ENCODE results near the gene MAP4K2.

Gene MAP4K2

DNA sequence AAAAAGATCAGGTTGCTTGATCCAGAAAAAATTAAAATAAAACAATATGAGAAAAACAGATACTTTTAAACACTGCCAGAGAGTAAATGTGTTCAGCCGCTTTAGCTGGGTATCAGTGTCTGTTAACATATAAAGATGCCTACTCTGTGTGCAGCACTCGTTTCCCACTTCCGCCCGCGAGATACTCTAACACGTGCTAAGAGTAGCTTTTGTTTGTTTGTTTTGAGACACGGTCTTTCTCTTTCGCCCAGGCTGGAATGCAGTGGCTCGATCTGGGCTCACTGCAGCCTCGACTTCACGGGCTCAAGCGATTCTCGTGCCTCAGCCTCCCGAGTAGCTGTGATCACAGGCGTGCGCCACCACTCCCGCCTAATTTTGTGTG lies 7.9 kb upstream of the MAP4K2 start:
- no peak for DNase-seq

DNA sequence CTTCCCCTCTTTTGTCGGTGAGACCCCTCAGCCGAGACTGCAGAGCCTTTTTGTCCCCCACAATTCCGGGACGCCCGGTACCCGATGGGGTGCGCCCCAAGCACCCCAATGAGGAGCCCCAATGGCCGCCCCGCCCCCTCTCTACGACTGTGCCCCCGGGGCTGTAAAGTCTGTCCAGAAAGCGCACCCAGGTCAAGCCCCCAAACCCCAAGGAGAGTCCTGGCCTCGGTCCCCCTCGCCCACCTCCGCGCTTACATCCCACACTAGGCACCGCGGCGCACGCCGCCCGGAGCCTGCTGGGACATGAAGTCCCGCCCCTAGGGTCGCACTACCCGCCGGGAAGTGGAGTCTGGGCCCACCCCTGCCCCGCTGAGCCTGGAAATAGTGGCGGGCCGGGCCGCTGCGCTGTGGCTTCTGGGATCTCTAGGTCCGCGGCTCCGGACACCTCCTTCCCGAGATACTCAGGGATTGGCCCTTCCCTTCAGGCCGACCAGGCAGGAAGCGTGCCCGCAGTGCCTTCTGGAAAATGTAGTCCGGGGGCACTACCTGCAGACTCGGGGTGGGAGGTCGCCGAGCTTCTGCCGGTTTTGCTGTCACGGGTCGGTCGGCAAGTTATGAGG lies 7.4 kb upstream of the MAP4K2 start, which contains the start of gene MEN1:
TSS of gene MEN1 (minus strand) at position 281 of the 620 bp plus-strand sequence. CDS start 442 bp downstream, outside the sequence.
- peak; percentile 94 for DNase-seq

DNA sequence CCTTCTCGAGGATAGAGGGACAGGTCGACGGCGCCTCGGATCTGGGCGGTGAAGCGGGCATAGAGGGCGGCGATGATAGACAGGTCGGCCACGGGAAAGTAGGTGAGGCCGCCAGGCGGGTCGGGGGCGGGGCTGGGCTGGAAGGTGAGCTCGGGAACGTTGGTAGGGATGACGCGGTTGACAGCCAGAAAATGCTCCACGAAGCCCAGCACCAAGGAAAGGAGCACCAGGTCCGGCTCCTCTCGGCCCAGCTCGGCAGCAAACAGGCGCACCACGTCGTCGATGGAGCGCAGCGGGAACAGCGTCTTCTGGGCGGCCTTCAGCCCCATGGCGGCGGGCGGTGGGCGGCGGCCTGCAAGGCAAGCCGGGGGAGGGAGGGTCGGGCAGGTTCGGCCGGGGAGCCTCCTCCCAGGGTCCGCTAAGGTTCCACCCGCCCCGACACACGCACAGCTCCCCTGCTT lies 6.8 kb upstream of the MAP4K2 start:
- no peak for DNase-seq

DNA sequence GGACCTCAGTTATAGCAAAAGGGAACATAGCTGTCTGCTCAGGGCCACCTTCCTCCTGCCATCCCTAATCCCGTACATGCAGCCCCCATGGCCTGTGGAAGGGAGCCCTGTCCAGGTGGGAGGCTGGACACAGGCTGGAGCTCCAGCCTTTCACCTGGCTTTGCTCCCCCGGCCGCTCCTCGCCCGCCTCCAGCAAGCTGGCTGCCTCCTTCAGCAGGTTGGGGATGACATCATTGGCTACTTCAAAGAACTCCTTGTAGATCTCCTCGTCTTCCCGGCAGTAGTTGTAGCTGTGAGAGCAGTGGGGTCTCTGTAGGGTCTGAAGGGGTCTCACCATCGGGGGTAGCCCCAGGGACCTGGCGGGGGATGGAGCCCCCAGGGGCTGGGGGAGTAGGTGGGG lies 2.5 kb upstream of the MAP4K2 start:
- DNase-seq = no peak

DNA sequence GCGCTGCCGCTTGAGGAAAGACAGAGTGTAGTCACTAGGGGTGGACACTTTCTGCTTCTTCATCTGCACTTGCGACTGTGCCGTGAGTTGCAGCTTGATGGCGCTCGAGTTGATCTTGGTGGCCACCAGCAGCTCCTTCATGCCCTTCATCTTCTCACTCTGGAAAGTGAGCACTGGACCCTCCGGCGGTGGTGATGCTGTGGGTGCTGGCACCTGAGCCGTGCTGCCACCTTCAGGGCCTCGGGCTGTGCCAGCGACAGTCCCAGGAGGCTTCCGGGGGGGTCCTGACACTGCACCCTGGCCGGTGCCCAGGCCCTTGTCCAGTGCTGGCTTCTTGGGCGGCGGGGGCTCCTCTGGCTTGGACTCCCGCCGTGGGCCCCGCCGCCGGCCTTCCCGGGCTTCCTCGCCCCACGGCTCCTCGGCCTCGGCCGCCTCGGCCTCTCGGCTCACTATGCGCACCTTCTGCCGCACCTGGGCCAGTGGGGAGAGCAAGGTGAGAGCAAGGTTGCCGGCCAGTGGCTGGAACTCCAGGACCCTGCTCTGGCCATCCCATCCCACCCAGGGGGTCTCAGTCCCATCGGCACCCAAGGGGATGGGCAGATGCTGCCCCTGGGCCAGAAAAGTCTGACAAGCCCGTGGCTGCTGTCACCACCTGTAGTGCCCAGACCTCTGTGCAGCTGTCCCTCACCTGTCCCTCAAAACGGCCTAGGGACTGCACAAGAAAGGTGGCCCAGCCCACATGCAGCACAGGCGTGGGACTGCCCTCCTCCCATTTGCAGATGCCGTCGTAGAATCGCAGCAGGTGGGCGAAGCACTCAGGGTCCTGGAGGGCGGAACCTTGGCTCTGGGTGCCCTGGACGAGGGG lies 1.6 kb upstream of the MAP4K2 start:
- no peak for DNase-seq

DNA sequence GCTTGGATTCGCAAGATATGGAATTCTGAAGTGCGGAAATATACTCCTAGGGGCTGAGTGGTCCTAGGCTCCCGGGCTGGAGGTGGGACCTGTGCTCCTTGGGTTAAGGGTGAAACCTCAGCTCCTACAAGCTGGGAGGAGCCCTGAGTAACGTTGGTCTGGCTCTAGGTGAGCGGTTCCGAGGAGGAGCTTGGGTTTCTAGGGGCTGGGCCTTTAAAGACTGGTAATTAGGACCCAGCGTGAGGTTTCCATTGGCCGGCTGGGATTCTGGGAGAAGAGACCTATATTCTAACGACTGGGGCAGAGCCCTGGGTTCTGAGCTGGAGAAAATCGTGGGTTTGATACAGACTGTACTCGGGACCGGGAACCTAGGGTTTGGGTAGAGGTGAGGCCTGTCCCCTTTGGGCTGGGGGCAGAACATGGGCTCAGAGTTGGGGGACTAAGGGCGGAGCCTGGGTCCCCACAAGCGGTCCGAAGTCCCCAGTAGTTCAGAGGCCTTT lies 882 bp upstream of the MAP4K2 start:
- DNase-seq = no peak

DNA sequence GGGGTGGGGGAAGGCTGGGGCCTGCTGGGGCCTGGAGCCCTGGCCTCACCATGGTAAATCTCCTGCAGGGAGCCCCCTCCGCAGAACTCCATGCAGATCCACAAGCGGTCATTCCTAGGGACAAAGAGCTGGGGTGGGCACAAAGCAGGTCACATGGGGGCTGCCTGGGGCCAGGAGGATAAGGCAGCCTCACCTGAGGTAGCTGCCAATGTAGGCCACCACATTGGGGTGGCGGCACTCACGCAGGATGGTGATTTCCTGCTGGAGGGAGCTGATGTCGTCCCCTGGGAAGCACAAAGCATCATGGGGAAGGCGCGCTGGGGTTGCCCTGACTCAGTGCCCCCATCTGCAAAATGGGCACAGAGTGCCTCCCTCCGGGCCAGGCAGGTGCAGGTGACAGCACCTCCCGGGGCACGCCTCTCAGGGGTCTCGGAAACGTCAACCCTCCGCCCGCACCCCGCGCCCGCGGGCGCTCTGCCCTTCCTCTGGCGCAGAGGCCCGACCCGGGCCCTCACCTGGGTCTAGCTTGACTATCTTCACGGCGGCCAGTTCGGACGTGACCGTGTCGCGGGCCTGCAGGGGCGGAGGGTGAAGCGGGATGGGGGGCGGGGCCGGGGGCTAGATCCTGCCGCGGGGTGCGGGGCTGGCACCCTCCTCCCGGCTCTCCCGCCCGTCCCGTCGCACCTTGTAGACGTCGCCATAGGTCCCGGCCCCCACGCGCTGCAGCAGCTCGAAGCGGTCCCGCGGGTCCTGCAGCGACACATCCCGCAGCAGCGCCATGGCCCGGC lies 450 bp downstream of the MAP4K2 start:
- DNase-seq = no peak

DNA sequence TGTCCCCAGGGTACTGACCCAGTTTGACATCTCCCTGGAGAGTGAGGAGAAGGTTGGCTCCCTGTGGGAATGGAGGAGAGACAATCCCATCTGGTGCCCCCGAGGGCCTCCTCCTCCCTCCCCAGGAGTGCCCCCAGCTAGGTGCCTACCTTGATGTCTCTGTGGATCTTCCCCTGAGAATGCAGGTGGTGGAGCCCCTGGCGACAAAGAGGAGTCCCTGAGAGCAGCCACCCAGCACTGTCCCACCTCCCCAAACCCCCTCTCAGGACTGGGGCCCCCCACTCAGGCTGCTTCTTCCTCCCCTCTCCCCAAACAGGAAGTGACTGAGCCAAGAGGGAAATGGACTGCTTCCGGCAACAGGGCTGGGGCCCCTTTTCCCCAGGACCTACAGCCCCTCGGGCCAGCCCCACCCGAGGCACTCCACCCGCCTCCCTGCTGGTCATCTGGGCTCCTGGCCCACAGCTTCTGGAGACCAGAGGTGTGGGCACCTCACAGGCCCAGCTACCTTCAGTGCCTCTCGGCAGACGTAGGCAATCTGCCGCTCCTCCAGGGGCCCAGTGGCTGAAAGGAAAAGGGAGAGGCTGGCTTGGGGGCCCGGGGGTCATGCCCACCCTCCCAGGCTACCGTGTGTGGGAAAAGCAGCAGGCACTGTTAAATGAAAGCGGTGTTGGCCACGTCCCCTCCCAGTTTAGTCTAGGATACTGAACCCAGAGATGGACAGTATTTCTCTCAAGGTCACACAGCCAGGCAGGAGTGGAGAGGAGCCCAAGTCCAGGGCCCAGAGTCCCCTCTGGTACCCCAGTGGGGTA lies 1.2 kb downstream of the MAP4K2 start:
- no peak for DNase-seq

DNA sequence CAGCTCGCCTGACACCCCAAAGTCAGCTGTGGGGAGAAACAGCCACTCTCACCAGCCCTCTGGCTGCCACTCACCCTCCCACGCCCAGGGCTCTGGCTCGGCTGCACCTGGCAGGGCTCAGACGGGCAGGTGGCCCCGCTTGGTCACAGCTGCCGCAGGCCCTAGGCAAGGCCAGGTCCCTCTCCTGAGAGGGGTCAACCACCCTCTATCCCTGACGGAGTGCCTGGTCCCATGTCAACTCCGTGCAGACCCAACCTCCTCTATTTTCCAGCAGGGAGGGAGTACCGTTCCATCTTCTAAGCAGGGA lies 1.9 kb downstream of the MAP4K2 start:
- no peak for DNase-seq

DNA sequence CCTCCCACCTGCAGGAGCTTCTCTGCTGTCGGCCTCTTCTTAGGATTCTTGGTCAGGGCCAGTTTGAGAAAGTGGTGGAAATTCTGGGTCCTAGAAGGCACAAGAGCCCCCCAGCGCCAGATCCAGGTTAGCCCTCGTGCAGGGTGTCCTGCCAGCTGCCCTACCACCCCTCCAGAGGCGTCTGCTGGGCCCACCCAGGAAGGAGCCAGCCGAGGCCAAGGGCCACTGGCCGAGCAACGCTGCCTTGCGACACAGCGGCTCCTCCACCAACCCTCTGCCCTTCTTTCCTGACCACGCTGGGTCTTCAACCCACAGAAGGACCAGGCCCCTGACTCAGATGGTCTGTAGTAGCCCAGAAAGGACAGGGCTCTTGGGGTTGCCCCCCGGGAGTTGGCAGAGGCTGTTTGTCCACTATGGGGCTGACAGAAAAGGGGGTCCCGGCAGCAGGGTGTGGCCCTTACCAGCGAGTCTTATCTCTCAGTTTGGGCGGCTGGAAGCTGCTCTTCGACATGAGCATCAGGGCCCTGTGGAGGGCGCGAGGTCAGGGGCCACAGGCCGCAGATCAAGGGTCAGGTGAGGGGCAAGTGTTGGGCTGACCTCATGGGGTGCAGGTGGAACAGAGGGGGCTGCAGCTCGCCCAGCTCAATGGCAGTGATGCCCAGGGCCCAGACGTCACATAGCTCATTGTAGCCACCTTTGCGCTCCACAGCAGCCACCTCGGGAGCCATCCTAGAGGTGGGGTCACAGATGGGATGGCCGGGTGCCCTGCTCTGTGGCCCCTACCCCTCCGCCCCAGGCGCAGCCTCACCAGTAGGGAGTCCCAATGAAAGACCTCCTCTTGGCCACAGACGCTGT lies 2.5 kb downstream of the MAP4K2 start:
- DNase-seq = no peak

DNA sequence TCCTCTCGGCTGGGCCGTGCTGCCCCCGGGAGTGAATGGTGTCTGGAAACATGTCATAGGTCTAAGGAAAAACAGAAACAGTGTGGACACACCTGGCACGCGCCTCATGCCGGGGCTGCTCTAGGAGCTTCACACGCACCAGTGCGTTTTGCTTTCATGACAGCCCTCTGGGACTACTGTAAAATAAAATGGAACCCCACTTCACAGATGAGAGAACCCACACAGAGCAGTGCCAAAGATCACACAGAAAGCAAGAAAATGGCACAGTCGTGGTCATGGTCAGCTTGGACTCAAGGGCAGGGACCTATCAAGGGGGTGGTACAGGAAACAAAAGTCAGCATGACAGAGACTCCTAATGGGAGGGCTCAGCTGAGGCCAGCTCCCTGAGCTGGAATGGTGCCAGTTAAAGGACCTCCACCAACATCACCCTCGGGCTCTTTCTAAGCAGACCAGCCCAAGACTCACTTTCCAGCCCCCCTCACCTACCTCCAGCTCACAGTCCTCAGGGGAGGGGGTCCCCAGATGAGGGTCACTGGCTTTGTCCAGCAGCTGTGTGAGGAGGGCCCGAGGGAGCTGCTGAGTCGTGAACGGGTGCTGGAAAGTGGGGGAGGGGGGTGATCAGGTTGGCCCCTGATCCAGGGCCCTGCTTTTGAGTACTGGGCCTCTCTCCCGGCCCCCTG lies 3.3 kb downstream of the MAP4K2 start:
- no peak for DNase-seq

DNA sequence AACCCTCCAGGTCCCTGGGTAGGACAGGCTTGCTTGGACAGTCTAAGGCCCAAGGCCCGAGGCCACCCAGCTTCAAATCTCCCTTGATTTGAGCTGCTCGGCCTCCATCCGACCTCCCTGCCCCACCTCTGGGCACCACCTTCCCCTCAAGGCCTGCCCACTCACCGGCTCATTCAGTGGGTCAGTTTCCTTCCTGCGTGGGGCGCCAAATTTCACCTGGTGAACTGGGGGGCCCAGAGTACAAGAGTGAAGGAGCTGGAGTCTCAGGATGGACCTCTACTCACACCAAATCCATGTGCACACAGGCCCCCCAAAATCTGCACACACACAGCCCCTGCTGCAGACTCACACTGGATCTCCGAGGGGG lies 3.8 kb downstream of the MAP4K2 start:
- DNase-seq = no peak

DNA sequence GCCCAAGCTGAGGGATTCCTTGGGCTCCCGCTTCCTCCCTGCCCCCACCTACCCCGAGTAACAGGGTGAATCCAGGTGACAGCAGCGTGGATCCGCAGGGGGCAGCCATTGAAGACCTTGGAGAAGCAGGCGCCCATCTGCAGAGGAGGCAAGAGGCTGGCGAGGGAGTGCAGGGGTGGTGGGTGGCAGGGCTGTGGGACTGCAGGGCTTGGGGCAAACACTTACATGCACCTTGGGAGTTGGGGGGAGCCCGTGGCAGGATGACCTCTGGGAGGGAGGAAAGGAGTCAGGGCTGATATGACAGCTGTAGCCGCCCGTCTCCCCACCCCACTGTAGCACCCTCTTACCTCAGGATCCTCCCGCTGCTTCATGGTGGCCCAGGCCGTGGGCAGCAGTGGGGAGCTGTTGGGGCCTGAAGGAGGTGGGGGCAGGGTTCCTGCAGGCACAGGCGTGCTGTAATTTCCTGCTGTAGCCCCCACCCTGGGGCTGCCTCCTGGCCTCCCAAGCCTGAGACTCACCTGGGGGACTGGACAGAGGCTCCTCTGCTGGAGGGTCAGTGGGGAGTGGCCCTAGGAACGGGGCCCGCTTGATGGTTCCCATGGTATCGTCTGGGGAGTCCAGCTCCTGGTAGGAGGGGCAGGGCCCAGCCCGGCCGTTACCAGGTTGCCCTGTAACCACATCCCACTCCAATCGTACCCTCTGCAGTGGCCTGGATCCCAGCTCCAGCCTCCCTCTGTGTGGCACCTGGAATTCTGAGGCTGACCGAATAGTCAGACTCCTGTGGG lies 6.1 kb downstream of the MAP4K2 start:
- DNase-seq = no peak

DNA sequence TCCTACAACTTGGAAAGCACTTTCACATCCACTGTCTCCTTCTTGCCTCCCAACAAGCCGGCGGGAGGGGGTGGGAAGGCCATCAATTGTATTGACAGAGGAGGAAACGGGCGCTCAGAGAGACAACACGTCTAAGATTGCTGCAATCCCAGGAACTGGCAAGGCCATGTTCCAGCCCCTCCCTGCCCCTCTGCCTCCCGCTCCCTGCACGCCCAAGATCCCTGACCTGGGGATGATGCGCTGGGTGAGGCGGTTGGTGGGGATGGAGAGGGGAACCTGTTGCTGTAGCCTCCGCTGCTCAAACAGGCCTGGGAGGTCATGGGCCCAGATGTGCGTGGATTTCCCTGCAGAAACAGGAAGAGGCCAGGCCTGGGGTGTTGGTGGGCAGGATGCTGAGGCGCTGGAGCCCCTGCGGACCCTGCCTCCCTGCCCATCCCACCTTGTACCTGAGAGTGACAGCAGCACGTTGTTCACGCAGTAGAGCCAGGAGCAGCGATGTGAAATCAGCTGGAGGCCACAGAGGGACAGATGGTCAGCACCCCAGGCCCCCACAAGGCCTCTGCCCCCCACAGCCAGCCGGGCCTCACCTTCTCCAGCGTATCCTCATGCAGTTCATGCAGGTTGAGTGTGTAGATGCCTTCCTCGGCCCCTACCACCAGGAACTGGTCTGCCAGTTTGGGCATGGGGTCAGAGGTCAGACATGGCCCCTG lies 6.8 kb downstream of the MAP4K2 start:
- no peak for DNase-seq

DNA sequence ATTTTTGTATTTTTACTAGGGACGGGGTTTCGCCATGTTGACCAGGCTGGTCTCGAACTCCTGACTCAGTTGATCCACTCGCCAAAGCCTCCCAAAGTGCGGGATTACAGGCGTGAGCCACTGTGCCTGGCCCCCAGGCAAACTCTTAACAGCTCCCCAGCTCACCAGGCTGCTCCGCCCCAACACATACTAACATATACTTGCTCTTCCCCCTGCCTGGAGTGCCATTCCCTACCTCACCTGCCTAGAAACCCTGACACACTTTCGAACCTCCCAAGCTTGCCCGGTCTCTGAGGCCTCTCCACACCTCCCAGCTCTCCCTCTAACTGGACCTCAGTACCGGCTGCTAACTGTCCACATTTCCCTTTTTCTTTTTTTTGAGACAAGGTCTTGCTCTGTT lies 8.5 kb downstream of the MAP4K2 start:
- DNase-seq = no peak

DNA sequence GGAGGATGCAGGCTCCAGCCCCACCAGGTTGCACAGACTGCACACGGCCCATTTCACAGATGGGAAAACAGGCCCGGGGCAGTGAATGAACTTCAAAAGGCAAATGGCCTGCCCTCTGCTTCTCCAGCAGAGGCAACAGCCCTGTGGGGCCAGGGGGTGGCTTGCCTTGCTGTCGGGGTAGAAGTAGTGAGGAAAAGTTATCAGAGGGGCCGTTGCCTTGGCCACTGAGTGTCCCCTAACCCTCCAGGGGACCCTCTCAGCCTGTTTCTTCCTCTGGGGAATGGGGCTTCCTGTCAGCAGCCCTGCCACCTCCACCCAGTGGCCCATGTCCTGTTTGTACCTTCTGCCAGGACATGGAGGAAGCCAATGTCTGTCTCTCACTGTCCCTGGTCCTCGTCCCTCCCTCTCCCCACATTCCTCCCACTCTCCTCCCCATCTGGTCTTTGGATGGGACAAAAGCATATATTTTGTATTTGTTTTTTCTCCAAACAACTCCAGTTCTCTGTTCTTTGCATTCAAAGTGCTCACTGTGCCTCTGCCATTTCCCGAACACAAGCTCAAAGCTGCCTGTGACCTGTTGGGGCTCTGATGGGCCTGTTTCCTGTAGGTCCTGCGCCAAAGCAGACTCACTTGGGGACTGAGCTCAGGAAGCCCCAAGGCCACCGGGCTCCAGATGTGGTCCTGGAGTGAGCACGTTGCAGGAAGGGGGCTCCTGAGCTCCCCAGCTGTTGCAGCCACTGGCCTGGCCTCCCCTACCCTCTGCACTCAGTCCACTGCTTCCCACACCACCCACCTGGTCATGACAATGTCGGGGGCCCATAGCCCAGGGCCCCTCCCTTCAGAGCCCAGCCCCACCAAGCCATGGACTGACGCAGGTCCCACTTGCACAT lies 9.5 kb downstream of the MAP4K2 start:
- no peak for DNase-seq

DNA sequence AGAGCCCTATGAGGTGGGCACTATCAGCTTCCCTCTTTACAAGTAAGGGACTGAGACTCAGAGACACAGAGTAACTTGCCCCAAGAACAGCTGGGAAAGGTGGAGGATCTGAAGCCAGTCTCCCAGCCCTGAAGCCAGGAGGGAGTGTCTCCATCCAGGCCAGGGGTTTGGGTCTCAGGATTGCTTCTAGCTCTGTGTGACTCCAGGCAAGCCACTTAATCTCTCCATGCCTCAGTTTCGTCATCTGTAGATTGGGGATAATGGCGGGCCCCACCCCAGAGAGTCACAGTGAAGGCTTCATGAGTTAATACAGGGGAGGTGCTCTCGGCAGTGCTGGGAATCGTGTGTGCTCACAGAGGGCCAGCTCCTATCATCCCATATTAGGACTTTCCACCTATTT lies 10.5 kb downstream of the MAP4K2 start:
- no peak for DNase-seq

DNA sequence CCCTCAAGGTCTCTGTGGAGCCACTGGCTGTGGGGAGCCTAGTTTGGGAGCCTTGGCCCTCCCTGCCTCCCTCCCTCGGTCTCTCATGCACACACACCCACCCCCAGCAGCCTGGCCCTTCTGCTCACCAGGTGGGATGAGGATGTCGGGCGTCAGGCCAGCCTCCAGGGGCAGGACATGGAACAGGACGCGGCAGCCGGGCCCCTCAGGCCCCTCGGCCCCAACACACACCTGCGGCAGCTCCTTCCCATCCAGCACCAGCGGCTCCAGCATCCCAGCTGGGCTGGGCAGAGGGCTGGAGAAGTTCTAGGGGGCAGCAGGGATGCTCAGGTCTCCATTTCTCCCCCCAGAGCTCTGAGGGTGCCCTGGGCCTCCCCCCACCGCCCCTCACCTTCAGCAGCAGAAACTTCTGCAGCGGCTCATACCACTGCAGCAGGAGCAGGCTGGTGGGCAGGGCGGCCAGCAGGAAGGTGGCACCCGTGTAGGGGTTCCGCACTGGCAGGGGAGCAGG lies 11.2 kb downstream of the MAP4K2 start:
- DNase-seq = no peak

All from NCI-H2171 (cell line).